ENCODE measurements around the gene CTIF. TPM values are rescaled to one million over a fixed set of nuclear protein-coding genes. Genes with fewer than 3 reads are reported as not detected.

The CTIF gene
- total RNA-seq, 1 experiment from 2014 or later: 5.0 TPM

- no peak for DNase-seq (ENCODE audit: low spot score)
These were observed 279.8 kb downstream of the CTIF start for GRCh38 chr18:48818329-48819254.

- DNase-seq (ENCODE audit: low spot score): no peak
These were observed 280.4 kb downstream of the CTIF start for GRCh38 chr18:48819276-48819675.

- no peak for DNase-seq (ENCODE audit: low spot score)
These were observed 281.1 kb downstream of the CTIF start for GRCh38 chr18:48819781-48820482.

- DNase-seq (ENCODE audit: low spot score): no peak
These were observed 281.8 kb downstream of the CTIF start for GRCh38 chr18:48820483-48821250.

- DNase-seq (ENCODE audit: low spot score): no peak
These were observed 282.4 kb downstream of the CTIF start for GRCh38 chr18:48821251-48821590.

- DNase-seq (ENCODE audit: low spot score): no peak
These were observed 283.0 kb downstream of the CTIF start for GRCh38 chr18:48821845-48822244.

- no peak for DNase-seq (ENCODE audit: low spot score)
These were observed 285.6 kb downstream of the CTIF start for GRCh38 chr18:48824231-48824970.

GRCh38 chr18:48825101-48825745 lies 286.4 kb downstream of the CTIF start:
- DNase-seq (ENCODE audit: low spot score): no peak

GRCh38 chr18:48826271-48826670 lies 287.4 kb downstream of the CTIF start:
- no peak for DNase-seq (ENCODE audit: low spot score)

GRCh38 chr18:48826806-48827205 lies 288.0 kb downstream of the CTIF start:
- no peak for DNase-seq (ENCODE audit: low spot score)

- DNase-seq (ENCODE audit: low spot score): no peak
These were observed 288.7 kb downstream of the CTIF start for GRCh38 chr18:48827291-48828193.

GRCh38 chr18:48828194-48828545 lies 289.3 kb downstream of the CTIF start:
- DNase-seq (ENCODE audit: low spot score): no peak

- no peak for DNase-seq (ENCODE audit: low spot score)
These were observed 290.0 kb downstream of the CTIF start for GRCh38 chr18:48828691-48829442.

GRCh38 chr18:48829443-48830149 lies 290.8 kb downstream of the CTIF start:
- DNase-seq (ENCODE audit: low spot score): no peak

GRCh38 chr18:48831113-48831759 lies 292.4 kb downstream of the CTIF start:
- no peak for DNase-seq (ENCODE audit: low spot score)

- no peak for DNase-seq (ENCODE audit: low spot score)
These were observed 293.0 kb downstream of the CTIF start for GRCh38 chr18:48831802-48832201.

- DNase-seq (ENCODE audit: low spot score): peak; percentile 96
These were observed 294.3 kb downstream of the CTIF start for GRCh38 chr18:48832938-48833700.

Data from H4 (cell line).